PC-3 (cell line): ENCODE measurements around the gene DHDDS. TPM values are rescaled to one million over a fixed set of nuclear protein-coding genes. Genes with fewer than 3 reads are reported as not detected.
"Not testable (repeated sequence)": the region's sequence is repeated elsewhere in the genome, so short reads cannot be mapped to it uniquely, and the experiment has no call there.

ENCODE experiments used
- ATAC-seq: fragments of 200-7000 bp; cut with Tn5 transposase; 2 replicates; pipeline ENCODE4 v1.9.1; 2020; ENCODE audit warnings: mild to moderate bottlenecking, moderate library complexity
- Bru-seq: library from RNA; stranded (reverse); fragments of 400-500 nt; gene quantifications from one replicate; lab custom pipeline; 2021; lab: Mats Ljungman, UMichigan
- BruChase-seq, 2 experiments: library from RNA; stranded (reverse); fragments of 400-500 nt; gene quantifications; one replicate each; lab custom pipeline; 2021; lab: Mats Ljungman, UMichigan
- BruUV-seq: library from RNA; stranded (reverse); fragments of 400-500 nt; replicated peaks from 2 replicates; lab custom pipeline; 2021; lab: Mats Ljungman, UMichigan
- CTCF ChIA-PET: fragments of 300-600 bp; sonication (Branson Sonifier 250); formaldehyde crosslinking; loops from one replicate; lab custom pipeline; 2022; ENCODE audit warnings: antibody characterized with exemption; lab: Charles Lee
- POLR2A ChIA-PET: fragments of 300-600 bp; sonication (Branson Sonifier 250); formaldehyde crosslinking; loops from one replicate; lab custom pipeline; 2022; ENCODE audit warnings: antibody characterized with exemption; ENCODE audit not compliant: unreplicated experiment; lab: Charles Lee
- DNase-seq: peaks from one replicate; pipeline ENCODE4 v3.0.0-alpha.2; 2015
- H2AFZ ChIP-seq: fragments of 300-600 bp; sonication (generic); 2 replicates; pipeline ENCODE4 v1.6.0; 2016; ENCODE audit warnings: antibody characterized with exemption, low read length
- H3F3A ChIP-seq: fragments of 300-600 bp; sonication (generic); one replicate; pipeline ENCODE4 v1.6.0; 2017; ENCODE audit warnings: antibody characterized with exemption, low read length, control low read depth, mild to moderate bottlenecking; ENCODE audit not compliant: unreplicated experiment
- H3K27ac ChIP-seq: fragments of 300-600 bp; sonication (generic); 2 replicates; pipeline ENCODE4 v1.5.1; 2016; ENCODE audit warnings: mild to moderate bottlenecking, low read length
- H3K27me3 ChIP-seq: fragments of 300-600 bp; sonication (generic); 2 replicates; pipeline ENCODE4 v1.6.1; 2016; ENCODE audit warnings: low read length, mixed read lengths
- H3K36me3 ChIP-seq: fragments of 300-600 bp; sonication (generic); 2 replicates; pipeline ENCODE4 v1.6.1; 2016; ENCODE audit warnings: low read depth, mixed run types, low read length, mixed read lengths
- H3K4me1 ChIP-seq: fragments of 300-600 bp; sonication (generic); 2 replicates; pipeline ENCODE4 v1.5.1; 2016; ENCODE audit warnings: low read length; ENCODE audit not compliant: insufficient read depth
- H3K4me2 ChIP-seq: fragments of 300-600 bp; sonication (generic); 2 replicates; pipeline ENCODE4 v1.6.0; 2016; ENCODE audit warnings: low read length
- H3K4me3 ChIP-seq: fragments of 300-600 bp; sonication (generic); 2 replicates; pipeline ENCODE4 v1.5.1; 2016; ENCODE audit warnings: mild to moderate bottlenecking, low read length, mixed read lengths
- H3K79me2 ChIP-seq: fragments of 300-600 bp; sonication (generic); 2 replicates; pipeline ENCODE4 v1.6.1; 2017; ENCODE audit warnings: low read length, mixed read lengths
- H3K9ac ChIP-seq: fragments of 300-600 bp; sonication (generic); 2 replicates; pipeline ENCODE4 v1.6.0; 2016; ENCODE audit warnings: mild to moderate bottlenecking, low read length
- H3K9me2 ChIP-seq: fragments of 300-600 bp; sonication (generic); replicated peaks from 2 replicates; pipeline ENCODE4 v1.6.1; 2016; ENCODE audit warnings: mixed run types, low read length, mixed read lengths
- H3K9me3 ChIP-seq: fragments of 300-600 bp; sonication (generic); 2 replicates; pipeline ENCODE4 v1.6.1; 2016; ENCODE audit warnings: low read length, mixed read lengths
- H4K20me1 ChIP-seq: fragments of 300-600 bp; sonication (generic); 2 replicates; pipeline ENCODE4 v1.6.1; 2016; ENCODE audit warnings: low read length, mixed read lengths
- EZH2 ChIP-seq: fragments of 300-600 bp; sonication (generic); IDR thresholded peaks from one replicate; pipeline ENCODE4 v1.6.1; 2017; ENCODE audit warnings: antibody characterized with exemption, mild to moderate bottlenecking, low read length; ENCODE audit not compliant: unreplicated experiment
- EZH2phosphoT487 ChIP-seq: fragments of 300-600 bp; sonication (generic); IDR thresholded peaks from 2 replicates; pipeline ENCODE4 v1.6.1; 2018; ENCODE audit warnings: mild to moderate bottlenecking, antibody characterized with exemption, low read length, borderline replicate concordance
- intact Hi-C: fragments of 100-400 bp; cut with micrococcal nuclease; formaldehyde crosslinking; loops from 2 replicates; pipeline ENCODE4 v1.9.0; 2023
- long read RNA-seq: library from polyadenylated mRNA; unstranded; transcript quantifications from one replicate; pipeline ENCODE4 v2.0.0, GENCODE V29; 2021; ENCODE audit not compliant: unreplicated experiment
- total RNA-seq: library from RNA; depleted of rRNA; stranded (reverse); fragments of >200 nt; gene quantifications from 2 replicates; pipeline ENCODE4 v1.2.3, GENCODE V29; 2014; rRNA removed
- TF ChIP-seq, protein P1 (sequence below): fragments of 300-600 bp; sonication (generic); conservative IDR thresholded peaks from 2 replicates; pipeline ENCODE4 v1.5.1; 2017; ENCODE audit warnings: antibody characterized with exemption, low read depth, mild to moderate bottlenecking, low read length

DHDDS gene, protein sequence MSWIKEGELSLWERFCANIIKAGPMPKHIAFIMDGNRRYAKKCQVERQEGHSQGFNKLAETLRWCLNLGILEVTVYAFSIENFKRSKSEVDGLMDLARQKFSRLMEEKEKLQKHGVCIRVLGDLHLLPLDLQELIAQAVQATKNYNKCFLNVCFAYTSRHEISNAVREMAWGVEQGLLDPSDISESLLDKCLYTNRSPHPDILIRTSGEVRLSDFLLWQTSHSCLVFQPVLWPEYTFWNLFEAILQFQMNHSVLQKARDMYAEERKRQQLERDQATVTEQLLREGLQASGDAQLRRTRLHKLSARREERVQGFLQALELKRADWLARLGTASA
- total RNA-seq: 49.6 and 52.8 TPM in 2 replicates
- percentile 79 among the genes with signal in this experiment for Bru-seq, nascent RNA
- percentile 82 among the genes with signal in this experiment for BruChase-seq, experiment 1, labeled RNA remaining after a 6-hour chase
- BruChase-seq, experiment 2, labeled RNA remaining after a 2-hour chase: percentile 79 among the genes with signal in this experiment
- long read RNA-seq, transcript DHDDS-201 (9 exons, 1,403 nt): major isoform, 7 of 54 reads
- long read RNA-seq, partial matches to known transcripts: 11 of 54 reads
- long read RNA-seq, other reads (novel, unspliced or antisense): 30 of 54 reads

DNA sequence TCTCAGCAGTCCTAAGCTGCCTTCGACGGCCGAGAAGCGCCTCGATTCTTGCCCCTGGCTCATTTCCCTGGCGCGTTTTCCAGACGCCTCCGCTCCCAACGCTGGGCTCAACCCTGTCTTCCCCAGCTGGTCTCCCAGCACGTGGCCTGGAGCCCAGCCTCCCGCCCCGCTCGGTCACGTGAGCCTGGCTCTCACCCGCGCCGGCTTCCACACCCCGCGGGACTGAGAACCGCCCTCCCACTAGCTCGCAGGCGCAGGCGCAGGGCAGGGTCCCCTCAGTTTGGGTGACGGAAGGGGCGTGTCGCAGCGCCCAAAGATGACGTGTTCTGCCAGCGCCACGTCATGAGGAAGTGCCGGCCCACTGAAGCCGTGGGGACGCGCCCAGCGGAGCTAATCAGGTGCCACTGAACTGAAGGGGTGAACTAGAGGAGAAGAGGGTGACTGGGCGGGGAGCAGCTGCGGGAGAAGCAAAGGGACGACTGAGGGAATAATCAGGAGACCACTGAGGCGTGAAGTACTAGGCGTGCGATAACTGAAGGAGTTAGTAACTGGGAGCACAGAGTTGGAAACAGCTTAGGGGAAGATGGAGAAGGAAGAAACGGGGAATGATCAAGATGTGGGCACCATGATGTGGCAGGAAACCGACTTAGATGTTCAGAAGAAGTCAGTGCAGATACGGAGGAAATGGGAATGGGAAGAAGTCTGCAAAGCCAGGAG, at the start of gene DHDDS:
TSS of gene DHDDS (plus strand) at position 343 of the 717 bp plus-strand sequence. CDS start 625 bp downstream, outside the sequence.
- POLR2A ChIA-PET: interaction anchor here (0.6 to 1.0 kb wide), 2 partner anchors 197 to 319 kb away, joined by 3 to 4 read pairs; no protein-coding TSS in a partner anchor
- no peak for TF ChIP-seq EZH2
- TF ChIP-seq EZH2phosphoT487: no peak
- TF ChIP-seq, protein P1, sequence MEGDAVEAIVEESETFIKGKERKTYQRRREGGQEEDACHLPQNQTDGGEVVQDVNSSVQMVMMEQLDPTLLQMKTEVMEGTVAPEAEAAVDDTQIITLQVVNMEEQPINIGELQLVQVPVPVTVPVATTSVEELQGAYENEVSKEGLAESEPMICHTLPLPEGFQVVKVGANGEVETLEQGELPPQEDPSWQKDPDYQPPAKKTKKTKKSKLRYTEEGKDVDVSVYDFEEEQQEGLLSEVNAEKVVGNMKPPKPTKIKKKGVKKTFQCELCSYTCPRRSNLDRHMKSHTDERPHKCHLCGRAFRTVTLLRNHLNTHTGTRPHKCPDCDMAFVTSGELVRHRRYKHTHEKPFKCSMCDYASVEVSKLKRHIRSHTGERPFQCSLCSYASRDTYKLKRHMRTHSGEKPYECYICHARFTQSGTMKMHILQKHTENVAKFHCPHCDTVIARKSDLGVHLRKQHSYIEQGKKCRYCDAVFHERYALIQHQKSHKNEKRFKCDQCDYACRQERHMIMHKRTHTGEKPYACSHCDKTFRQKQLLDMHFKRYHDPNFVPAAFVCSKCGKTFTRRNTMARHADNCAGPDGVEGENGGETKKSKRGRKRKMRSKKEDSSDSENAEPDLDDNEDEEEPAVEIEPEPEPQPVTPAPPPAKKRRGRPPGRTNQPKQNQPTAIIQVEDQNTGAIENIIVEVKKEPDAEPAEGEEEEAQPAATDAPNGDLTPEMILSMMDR: no peak
- Histone ChIP-seq H3K79me2 (peaks cover 25% of the 10 kb centered on the region), H3K4me2 (peak within 1 kb of the TSS; percentile 82), H3K9ac (peak within 1 kb of the TSS; percentile 79), H3K27ac (peak within 1 kb of the TSS; percentile 34), H3K9me2 (no peaks in the 10 kb centered on the region), H3K27me3 (no peaks in the 10 kb centered on the region), H3K36me3 (0 out of 2 replicates have a peak, but pooled peaks cover 3% of the 10 kb centered on the region), H4K20me1 (no peaks in the 10 kb centered on the region), H3K9me3 (no peaks in the 10 kb centered on the region), H3K4me1 (peaks cover 26% of the 10 kb centered on the region), H3K4me3 (peak within 1 kb of the TSS; percentile 86), H2AFZ (peak within 1 kb of the TSS; percentile 84), H3F3A (no peaks in the 10 kb centered on the region)
- ATAC-seq (peak; percentile 95), DNase-seq (peak; percentile 97)
- CTCF ChIA-PET: interaction anchor here (1.0 to 1.1 kb wide), 2 partner anchors 15 to 198 kb away, joined by 4 read pairs; partner anchors contain the start of gene CEP85
- intact Hi-C loops: no loop called here
- BruUV-seq: no TSS peak

DNA sequence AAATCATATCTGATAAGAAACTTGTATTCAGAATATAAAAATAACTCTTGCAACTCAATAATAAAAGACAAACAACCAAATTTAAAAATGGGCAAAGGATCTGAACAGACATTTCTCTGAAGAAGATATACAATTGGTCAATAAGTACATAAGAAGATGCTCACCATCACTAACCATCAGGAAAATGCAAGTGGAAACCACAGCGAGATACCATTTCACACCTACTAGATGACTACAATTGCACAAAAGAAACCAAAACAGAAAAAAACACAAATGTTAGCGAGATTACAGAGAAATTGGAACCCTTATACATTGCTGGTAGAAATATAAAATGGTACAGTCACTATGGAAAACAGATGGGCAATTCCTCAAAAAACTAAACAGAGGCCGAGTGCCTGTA, 48.0 kb upstream of the DHDDS start:
- ATAC-seq: no peak

DNA sequence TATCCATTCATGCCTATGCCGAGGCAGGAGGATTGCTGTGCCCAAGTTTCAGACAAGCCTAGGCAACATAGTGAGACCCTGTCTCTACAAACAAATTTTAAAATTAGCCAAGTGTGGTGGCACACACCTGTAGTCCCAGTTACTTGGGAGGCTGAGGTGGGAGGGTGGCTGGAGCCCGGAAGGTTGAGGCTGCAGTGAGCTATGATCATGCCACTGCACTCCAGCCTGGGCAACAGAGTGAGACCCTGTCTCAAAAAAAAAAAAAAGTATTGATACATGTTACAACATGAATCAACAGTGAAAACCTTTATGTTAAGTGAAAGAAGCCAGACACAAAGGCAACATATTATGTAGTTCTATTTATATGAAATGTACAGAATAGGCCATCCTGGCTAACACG, 47.1 kb upstream of the DHDDS start:
- H4K20me1 ChIP-seq, ATAC-seq, H3K9me3 ChIP-seq, H3K4me2 ChIP-seq, H3K27me3 ChIP-seq, H3K36me3 ChIP-seq, CTCF ChIA-PET, H2AFZ ChIP-seq, DNase-seq, H3K27ac ChIP-seq, BruUV-seq, intact Hi-C loops, H3K9me2 ChIP-seq, H3K4me3 ChIP-seq, H3F3A ChIP-seq, H3K79me2 ChIP-seq, POLR2A ChIA-PET, H3K9ac ChIP-seq: not testable (repeated sequence)
- peaks cover 29% of the 10 kb centered on the region for H3K4me1 ChIP-seq

More for the DNA sequence above, 48.0 kb upstream of the DHDDS start:
- DNase-seq: no peak
- peaks cover 28% of the 10 kb centered on the region for H3K4me1 ChIP-seq
- no peaks in the 10 kb centered on the region for H3K27me3 ChIP-seq
- no TSS peak for BruUV-seq
- POLR2A ChIA-PET: no interaction called here
- CTCF ChIA-PET: no interaction called here
- TF ChIP-seq EZH2phosphoT487: no peak
- TF ChIP-seq, protein P1: no peak
- no peak for TF ChIP-seq EZH2
- intact Hi-C loops: no loop called here
- H3K4me2 ChIP-seq: no peak overlapping the region
- no peaks in the 10 kb centered on the region for H4K20me1 ChIP-seq
- H3K9me2 ChIP-seq: no peaks in the 10 kb centered on the region
- H3K4me3 ChIP-seq: no peak overlapping the region
- H2AFZ ChIP-seq: no peak overlapping the region
- no peaks in the 10 kb centered on the region for H3F3A ChIP-seq
- no peaks in the 10 kb centered on the region for H3K9me3 ChIP-seq
- no peak overlapping the region for H3K9ac ChIP-seq
- H3K36me3 ChIP-seq: no peaks in the 10 kb centered on the region
- H3K27ac ChIP-seq: no peak overlapping the region
- no peaks in the 10 kb centered on the region for H3K79me2 ChIP-seq
